Fibroblast of skin of scalp (primary cell): Measurements from ENCODE around the gene ANXA4.
"Not testable (repeated sequence)": the region's sequence is repeated elsewhere in the genome, so short reads cannot be mapped to it uniquely, and the experiment has no call there.

ENCODE experiments used
- DNase-seq: peaks from one replicate; pipeline ENCODE4 v3.0.0-alpha.2; 2013

Gene ANXA4

DNA sequence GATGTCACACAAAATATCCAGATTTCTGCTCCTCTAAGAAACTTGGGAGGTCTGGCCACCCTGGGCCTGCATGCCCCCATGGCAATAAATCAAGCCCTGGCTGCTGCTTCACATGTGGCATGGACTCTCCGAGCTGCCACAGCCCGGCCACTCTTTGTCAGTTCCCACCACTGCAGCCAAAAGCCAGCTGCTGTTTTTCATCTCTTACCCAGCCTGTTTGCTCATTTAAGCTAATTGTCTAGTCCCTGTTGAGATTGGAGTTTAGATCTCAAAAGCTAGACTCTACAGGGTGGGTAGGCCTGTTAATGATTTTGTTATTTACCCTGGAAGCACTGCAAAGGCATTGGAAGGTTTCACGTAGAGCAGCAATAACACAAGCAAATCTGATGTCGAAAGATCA is 20.9 kb upstream of the ANXA4 start:
- DNase-seq, result no peak

DNA sequence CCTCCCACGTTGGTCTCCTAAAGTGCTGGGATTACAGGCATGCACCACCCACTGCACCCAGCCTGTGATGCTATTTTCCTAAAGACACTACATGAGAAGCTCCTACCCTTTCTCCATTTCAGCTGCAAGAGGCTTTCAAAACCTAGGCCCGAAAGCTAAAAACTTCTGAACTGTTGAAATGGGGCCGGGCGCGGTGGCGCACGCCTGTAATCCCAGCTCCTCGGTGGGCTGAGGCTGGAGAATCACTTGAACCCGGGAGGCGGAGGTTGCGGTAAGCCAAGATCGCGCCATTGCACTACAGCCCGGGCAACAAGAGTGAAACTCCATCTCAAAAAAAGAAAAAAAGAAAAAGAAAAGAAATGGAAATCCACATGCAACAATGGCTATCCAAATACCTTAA is 18.1 kb upstream of the ANXA4 start:
- DNase-seq, result no peak

DNA sequence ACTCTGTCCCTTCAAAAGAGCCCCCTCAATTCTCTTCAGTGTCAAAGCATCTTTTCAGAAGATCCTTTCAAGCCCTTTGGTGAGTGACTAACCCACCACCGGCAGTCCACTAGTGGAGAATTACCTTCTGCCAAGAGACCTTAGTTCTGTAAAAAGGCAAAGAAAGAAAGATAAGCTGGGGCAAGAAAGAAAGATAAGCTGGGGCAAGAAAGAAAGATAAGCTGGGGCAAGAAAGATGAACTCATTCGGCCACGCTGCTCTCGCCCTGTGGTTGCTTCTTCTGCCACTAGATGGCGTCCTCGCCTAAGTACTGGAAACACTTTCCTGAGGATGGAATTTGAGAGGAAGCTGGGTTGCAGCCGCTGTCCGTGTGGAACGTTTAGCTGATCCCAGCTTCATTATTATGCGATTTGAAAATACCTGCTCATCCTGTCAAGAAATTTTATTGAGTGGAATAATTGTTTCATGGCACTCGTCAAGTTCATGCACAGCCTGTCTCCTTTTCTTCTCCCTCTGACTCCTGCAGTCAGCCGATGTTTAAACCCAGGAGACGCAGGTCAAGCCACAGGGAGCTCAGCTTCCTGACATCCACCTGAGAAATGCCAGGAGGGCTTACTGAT is 17.3 kb upstream of the ANXA4 start:
- peak; percentile 74 for DNase-seq

DNA sequence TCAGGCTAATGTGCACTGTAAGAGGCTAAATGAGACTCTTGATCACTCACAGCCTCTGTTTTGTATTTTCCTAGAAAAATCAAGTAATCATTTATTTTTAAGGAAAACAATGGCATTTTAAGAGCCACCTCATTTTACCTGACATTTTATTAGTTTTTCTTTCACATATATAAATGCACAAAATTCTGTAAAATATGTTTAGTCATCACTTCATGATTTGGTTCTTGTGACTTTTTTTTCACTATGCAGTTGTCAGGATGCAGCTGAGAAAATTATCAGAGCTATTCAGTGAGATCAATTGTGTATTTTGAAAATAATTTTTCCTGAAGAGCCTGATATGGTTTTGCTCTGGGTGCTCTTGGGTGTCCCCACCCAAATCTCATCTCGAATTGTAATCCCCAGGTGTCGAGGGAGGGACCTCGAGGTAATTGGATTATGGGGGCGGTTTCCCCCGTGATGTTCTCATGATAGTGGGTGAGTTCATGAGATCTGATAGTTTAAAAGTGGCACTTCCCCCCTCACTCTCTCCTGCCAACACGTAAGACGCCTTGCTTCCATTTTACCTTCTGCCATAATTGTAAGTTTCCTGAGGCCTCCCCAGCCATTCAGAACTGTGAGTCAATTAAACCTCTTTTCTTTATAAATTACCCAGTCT is 16.1 kb upstream of the ANXA4 start:
- DNase-seq, result no peak

DNA sequence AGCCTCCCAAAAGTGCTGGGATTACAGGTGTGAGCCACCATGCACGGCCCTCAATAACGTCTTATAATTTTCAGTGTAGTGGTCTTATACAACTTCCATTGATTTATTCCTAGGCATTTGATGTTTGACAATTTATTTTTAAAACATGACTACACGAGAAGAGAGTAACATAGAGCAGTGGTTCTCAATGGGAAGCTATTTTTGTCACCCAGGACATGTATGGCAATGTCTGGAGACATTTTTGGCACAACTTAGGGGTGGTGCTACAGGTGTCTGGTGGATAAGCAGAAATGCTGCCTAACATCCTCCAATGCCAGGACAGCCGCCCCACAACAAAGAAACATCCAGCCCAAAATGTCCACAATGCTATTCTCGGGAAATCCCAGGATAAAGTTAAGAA is 12.7 kb upstream of the ANXA4 start:
- DNase-seq, result no peak

DNA sequence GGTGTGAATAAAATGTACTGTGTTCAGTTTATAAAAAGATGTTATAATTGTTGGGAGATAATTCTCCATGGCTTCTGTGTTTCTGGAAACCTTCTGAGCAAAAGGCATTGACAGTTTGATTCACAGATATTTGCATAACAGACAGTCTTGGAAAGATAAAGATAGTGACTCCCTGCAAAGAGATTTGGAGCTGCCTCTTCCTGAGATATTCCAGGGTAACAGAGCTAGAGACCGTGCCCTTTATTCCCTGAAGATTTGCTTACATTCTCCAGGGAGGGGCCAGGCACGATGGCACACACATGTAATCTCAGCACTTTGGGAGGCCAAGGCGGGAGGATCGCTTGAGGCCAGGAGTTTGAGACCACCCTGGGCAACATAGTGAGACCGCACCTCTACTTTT is 12.2 kb upstream of the ANXA4 start:
- no peak for DNase-seq

DNA sequence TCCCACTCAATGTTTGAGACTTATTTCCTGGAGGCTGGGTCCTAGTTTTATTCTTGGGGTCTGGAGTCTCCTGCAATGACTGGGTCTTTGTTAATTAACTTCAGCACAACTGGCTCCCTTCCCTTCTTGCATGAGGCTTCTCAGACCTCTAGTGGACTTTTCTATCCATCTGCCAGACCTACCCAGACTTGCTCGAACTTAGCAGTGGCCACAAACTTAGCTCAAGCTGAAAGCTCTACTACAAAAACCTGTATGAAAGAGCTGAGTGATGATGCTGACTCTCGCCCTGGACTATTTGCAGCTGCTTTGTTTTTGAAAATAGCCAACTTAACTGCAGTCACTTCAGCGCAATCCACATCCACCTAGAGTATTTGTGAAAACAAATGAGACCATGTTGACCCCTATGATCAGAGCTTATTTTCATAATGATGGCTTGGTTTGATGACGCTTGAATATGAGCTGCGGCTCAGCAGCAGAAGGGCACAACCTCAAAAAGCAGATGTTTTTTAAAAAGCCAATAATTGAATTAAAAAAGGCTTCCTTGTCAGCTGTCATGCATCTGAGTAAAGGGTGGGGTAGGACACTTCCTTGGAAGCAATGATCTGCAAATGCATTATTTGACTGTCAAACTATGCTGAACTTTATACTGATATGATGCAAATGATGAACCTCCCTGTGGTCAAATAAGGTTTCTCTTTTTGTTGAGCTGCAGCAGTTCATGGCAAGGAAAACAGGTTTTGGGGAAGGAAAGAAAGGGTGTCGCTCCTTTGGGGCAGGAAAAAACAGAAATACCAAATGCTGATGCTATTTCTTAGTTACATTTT is 10.6 kb upstream of the ANXA4 start:
- no peak for DNase-seq

DNA sequence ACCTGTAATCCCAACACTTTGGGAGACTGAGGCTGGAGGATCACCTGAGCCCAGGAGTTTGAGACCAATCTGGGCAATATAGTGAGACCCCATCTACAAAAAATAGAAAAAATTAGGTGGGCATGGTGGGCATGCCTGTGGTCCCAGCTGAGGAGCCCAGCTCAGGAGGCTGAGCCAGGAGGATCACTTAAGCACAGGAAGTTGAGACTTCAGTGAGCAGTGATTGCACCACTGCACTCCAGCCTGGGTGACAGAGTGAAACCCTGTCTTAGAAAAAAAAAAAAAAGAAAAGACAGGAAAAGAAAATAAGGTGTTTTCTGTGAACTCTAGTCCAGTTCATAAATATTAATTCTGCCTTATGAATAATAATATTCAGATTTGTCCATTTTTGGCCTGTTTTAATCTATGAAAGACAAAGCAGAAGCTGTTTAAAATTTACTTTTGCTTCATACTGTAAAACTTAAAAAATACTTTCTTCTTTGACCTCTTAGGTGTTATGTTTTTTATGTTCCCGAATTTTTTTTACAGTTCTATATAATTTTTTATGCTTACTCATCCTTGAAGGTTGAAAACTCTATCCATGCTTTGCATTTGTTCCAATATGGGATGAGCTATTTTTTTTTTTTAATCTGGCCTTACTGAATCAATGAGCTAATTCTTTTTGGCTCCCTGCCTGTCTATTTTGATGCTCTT is 8.4 kb upstream of the ANXA4 start:
- DNase-seq, result no peak

DNA sequence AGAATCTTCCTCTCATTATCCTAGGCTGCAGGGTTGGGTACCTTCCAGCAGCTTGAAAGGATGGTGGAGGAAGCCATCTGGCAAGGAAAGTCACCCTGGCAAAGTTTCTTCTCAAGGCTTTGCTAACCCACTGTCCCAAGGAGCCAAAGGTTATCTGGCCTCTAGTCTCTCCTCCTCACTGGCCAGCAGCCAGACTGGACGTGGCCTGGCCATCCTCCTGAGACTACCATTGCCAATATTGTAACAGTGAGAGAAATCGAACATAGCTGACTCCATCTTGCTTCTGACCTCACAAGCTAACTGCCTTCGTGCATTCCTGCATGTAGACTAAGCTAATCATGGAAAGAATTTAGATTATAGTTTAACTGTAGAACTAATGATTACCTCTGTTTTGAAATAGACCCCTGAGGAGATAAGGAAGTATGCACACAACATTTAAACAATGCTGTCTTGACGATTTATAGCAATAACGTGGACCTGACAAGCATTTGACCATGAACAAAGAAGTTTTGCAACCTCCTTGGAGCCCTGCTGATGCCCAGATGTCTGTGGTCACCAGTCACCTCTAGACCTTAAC is 7.8 kb upstream of the ANXA4 start:
- no peak for DNase-seq

DNA sequence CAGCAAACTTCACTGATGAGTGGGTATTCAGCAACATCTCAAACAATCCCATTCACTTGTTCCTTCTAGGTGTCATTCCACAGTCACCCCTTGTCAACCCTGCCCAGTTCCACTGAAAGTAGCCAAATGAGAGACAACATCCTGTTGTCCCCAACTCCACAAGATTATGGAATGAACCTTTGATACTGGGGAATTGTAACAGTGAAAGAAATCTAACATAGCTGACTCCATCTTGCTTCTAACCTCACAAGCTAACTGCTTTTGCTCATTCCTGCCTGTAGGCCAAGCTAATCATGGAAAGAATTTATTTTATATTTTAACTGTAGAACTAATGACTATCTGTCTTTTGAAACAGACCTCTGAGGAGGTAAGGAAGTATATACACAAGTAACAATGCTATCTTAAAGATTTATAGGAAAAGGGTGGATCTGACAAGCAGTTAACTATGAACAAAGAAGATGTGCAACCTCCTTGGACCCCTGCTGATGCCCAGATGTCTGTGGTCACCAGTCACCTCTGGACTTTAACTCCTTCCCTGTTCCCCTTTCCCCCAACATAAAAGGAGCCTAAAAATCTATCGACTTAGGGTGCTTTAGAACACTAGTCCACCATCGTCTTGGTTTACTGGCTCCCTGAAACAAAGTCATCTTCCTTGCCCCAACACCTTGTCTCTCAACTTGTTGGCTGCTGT is 6.9 kb upstream of the ANXA4 start:
- DNase-seq, result no peak

DNA sequence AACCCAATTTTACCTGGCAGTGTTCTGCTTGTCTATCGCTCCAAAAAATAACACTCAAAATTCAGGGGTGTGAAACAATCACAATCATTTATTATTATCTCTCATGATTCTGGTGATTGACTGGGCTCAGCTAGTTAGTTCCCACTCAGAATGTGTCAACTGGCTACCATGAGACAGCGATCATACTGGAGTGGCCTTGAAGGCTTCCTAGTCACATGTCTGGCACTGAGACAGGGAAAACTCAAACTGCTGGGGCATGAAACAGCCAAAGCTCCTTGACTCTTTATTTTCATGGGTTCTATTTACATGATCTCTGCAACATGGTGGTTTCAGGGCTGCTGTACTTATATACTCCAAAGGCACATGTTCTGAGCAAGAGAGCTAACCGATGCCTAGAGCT is 6.2 kb upstream of the ANXA4 start:
- DNase-seq, result no peak

DNA sequence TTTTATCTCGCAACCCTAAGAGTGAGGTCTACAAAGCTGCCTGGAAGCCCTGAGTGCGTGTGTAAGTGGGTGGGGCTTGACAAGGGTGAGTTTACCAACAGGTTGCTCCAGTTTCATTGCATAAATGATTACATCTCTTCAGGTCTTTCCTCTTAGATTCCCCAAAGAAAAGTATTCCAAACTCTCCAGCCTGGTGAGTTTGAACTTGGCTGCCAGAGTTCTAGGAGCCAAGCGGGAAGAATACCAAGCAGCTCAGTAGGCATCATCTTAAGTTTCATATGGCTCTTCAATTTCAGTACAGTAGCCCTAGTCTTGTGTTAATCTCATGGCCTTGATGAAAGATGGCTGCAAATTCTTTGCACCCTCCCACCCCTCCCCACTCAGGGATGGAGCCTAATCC is 3.8 kb upstream of the ANXA4 start:
- not testable (repeated sequence) for DNase-seq

DNA sequence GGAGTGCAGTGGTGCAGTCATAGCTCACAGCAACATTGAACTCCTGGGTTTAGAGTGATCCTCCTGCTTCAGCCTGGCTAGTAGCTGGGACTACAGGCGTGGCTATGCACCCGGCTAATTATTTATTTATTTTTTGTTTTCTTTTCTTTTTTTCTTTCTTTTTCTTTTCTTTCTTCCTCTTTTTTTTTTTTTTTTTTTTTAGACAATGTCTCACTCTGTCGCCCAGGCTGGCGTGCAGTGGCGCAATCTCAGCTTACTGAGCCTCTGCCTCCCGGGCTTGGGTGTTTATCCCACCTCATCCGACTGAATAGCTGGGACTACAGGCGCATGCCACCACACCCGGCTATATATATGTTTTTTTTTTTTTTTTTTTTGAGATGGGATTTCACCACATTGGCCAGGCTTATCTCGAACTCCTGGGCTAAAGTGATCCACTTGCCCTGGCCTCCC is 1.4 kb upstream of the ANXA4 start:
- DNase-seq, result no peak

DNA sequence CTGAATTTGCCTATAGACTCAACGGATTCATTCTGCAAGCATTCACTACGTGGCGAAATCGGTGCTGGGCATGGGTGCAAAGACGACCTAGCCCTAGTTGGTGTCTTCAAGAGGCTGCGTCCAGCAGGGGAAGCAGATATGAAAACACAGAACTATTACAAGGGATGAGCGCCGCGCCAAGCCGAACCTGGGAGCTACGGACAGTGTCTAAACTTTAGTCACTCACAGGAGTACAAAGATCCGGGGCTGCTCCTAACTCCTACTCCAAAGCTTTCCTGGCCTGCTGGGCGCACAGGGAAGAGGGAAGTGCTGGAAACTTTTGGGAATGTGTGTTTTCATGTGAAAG is 732 bp upstream of the ANXA4 start:
- peak; percentile 80 for DNase-seq

DNA sequence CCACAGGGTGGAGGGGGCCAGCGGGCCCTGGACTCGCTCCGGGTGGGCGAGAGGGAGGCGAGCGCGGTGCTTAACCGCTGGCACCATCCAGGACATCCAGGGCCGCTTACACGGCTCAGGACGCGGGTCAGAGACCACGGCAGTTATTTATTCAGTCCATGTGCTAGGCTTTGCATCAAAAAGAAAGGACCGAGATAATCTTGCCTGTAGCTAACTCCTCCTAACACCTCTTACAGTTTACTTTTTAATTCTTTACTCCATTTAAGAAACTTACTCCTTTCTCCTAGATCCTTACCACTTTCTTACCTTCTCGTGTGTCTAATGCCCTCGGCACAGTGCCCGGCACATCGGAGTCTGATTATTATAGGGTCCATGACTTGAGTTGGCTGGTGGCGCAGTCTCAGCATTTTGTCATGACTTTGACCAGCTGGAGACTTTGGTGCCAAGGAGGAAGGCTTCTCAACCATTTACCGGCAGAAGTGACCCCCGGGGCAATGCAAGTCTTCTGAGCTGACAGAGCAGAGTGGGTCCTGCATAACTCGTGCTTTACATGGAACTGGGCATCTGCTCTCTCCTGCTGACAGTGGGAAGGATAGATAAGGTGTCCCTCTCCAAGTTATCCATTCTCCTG is 503 bp downstream of the ANXA4 start:
- DNase-seq, result no peak

DNA sequence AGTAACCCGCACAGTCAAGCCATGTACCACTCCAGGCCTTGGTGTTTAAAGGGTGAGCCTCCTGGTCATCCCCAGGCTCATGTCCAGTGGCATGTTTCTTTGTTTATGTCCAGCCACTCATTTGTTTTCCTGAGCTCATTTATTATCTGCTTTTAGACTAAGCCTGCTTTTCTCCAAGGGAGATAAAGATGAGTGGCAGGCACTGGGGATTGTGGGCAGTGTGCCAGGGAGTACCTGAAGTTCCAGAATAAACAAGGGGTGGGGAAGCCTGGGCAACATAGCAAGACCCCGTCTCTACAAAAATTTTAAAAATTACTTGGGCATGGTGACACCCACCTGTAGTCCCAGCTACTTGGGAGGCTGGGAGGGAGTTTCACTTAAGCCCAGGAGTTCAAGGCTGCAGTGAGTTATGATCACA is 1.9 kb downstream of the ANXA4 start:
- DNase-seq, result no peak

DNA sequence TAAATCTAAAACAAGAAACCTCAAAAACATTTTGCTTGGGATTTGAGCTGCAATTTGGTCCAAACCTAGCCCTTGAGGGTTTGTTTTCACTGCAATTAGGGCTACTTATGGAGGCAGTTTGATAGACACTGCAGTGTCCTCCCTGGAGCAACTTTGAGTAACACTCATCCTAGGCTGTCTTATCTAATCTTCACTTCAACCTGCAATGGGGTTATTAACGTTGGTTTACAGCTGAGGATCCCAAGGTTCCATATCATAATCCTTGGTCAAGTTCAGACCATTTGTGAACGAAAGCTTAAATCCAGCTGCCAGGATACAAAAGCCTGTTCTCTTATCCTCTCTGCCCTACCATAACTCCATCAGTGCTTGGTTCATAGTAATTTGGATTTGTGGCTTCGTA is 2.5 kb downstream of the ANXA4 start:
- no peak for DNase-seq

DNA sequence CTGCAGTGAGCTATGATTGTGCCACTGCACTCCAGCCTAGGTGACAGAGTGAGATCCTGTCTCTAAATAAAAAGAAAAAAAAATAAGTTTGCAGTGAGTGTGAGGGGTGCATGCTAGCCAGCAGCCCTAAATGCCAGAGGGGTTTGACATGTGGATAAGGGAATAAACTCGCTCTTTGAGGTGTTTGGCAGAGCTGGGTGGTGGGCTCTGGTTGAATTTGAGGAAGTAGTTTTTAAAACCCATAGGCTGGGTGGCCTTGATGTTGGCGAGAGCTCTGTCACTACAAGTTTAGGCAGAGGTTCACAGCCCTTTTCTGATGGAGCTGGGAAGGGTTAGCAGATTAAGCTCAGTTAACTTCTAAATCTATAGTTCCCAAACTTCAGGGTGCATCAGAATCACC is 3.1 kb downstream of the ANXA4 start:
- DNase-seq, result no peak

DNA sequence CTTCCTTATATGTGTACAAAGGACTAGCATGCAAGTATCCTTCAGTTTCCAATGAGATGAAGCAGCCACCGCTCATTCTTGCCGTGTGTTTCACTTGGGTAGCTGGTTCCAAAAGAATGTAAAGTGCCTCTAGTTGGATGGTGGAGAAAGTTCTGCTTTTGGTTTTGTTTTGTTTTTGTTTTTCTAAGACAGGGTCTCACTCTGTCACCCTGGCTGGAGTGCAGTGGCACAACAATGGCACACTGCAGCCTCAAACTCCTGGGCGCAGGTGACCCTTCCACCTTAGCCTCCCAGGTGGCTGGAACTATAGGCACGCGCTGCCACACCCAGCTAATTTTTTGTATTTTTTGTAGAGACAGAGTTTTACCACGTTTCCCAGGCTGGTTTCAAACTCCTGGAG is 8.3 kb downstream of the ANXA4 start:
- no peak for DNase-seq

DNA sequence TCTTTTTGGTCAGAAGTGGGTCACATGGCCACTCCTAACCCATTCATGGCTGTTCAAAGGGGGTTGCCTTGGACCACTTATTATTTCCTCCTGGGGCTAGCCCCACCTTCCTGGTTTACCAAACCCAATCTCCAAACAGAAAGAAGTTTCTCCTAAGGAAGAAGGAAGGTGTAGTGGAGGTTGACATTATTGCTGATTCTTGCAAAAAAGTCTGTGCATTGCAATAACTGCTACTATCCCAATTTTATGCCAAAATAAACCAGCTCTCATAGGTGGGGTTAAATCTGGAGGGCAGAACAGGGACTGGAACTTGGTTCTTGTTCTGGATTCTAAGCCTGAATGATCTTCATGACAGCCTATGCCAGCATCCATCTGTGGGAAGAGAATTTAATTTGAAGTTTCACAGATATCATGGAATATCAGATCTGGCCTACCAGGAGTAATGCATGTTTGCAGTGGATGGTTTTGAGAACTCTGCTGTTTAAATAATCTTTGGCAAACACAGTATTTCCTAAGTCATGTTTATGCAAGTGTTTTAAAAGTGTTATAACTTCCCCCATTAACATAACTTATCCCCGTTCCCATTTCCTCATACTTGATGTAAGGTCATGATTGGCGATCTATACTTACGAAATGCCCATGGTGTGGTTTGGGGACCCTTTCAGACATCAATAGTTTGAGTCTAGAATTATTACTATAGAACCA is 11.9 kb downstream of the ANXA4 start:
- DNase-seq, result no peak

DNA sequence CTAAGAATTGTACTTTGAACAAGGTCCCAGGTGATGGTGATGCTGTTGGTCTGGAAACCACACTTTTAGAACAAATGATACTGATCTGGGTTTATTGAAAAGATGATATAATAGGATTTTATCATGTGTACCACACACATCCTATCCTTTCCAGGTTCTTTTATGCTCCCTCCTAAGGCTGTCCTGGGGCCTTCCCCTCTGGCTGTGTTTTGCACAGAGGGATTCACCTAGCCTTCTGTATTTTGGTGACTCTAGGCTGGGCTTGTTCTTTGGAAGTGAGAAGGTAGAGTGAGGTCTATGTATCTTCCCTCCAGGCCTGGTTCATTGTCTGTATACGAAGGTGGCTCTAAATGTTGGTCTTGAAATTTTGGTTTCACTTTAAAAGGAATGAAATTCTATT is 12.7 kb downstream of the ANXA4 start:
- DNase-seq, result no peak
